Calu3 (cell line): Measurements from ENCODE around the gene SYCP2. TPM values are rescaled to one million over a fixed set of nuclear protein-coding genes. Genes with fewer than 3 reads are reported as not detected.

Source experiments
- BruUV-seq: library from RNA; stranded (reverse); fragments of 400-500 nt; replicated peaks from 2 replicates; lab custom pipeline; 2021; lab: Mats Ljungman, UMichigan
- CTCF ChIA-PET: fragments of 300-600 bp; sonication (Branson Sonifier 250); formaldehyde crosslinking; loops from one replicate; lab custom pipeline; 2022; ENCODE audit warnings: antibody characterized with exemption; lab: Charles Lee
- DNase-seq: peaks from one replicate; pipeline ENCODE4 v3.0.0; 2022
- H3K27ac Mint-ChIP-seq: one replicate; pipeline ENCODE4 v1.8.0; 2022; ENCODE audit warnings: mixed read lengths; ENCODE audit not compliant: unreplicated experiment
- H3K27me3 Mint-ChIP-seq: one replicate; pipeline ENCODE4 v1.8.0; 2022; ENCODE audit warnings: mixed read lengths; ENCODE audit not compliant: unreplicated experiment
- H3K36me3 Mint-ChIP-seq: one replicate; pipeline ENCODE4 v1.8.0; 2022; ENCODE audit warnings: mild to moderate bottlenecking, moderate library complexity, mixed read lengths; ENCODE audit not compliant: insufficient read depth, unreplicated experiment
- H3K4me1 Mint-ChIP-seq: one replicate; pipeline ENCODE4 v1.8.0; 2022; ENCODE audit warnings: mild to moderate bottlenecking, low read depth, mixed read lengths; ENCODE audit not compliant: unreplicated experiment
- H3K4me3 Mint-ChIP-seq: one replicate; pipeline ENCODE4 v1.8.0; 2022; ENCODE audit warnings: mild to moderate bottlenecking, low read depth, moderate library complexity, mixed read lengths; ENCODE audit not compliant: unreplicated experiment
- H3K9me3 Mint-ChIP-seq: one replicate; pipeline ENCODE4 v1.8.0; 2022; ENCODE audit warnings: low read depth, mixed read lengths; ENCODE audit not compliant: unreplicated experiment
- CTCF ChIP-seq: fragments of 200-600 bp; IDR thresholded peaks from one replicate; pipeline ENCODE4 v1.8.0; 2022; ENCODE audit warnings: antibody characterized with exemption; ENCODE audit not compliant: unreplicated experiment
- intact Hi-C: fragments of 100-400 bp; cut with micrococcal nuclease; formaldehyde crosslinking; loops from one replicate; pipeline ENCODE4 v1.10.0; 2022; ENCODE audit not compliant: unreplicated experiment
- total RNA-seq: library from RNA; stranded (reverse); gene quantifications from 2 replicates; pipeline ENCODE4 v1.2.3, GENCODE V29; 2022

Gene SYCP2
- total RNA-seq, 1 experiment from 2014 or later = 56.0 TPM

- Mint-ChIP-seq H3K27me3 (no peaks in the 10 kb centered on the region), H3K9me3 (no peaks in the 10 kb centered on the region), H3K4me1 (no peaks in the 10 kb centered on the region), H3K36me3 (no peaks in the 10 kb centered on the region), H3K4me3 (no peak overlapping the region), H3K27ac (no peak overlapping the region)
- BruUV-seq = no TSS peak
- intact Hi-C loops = no loop called here
- no peak for DNase-seq
- TF ChIP-seq CTCF = no peak
- CTCF ChIA-PET = no interaction called here
Measured at GRCh38 chr20:59908855-59909254, 24.6 kb downstream of the SYCP2 start.

- intact Hi-C loops = no loop called here
- Mint-ChIP-seq H3K4me3 (no peak overlapping the region), H3K9me3 (no peaks in the 10 kb centered on the region), H3K27me3 (no peaks in the 10 kb centered on the region), H3K4me1 (no peaks in the 10 kb centered on the region), H3K36me3 (no peaks in the 10 kb centered on the region), H3K27ac (no peak overlapping the region)
- CTCF ChIA-PET = no interaction called here
- DNase-seq = no peak
- BruUV-seq = no TSS peak
- no peak for TF ChIP-seq CTCF
Measured at GRCh38 chr20:59903621-59904020, 29.8 kb downstream of the SYCP2 start.

GRCh38 chr20:59902470-59902869, 31.0 kb downstream of the SYCP2 start:
- intact Hi-C loops = no loop called here
- Mint-ChIP-seq H3K4me3 (no peak overlapping the region), H3K27me3 (no peaks in the 10 kb centered on the region)

GRCh38 chr20:59895908-59896307, 37.5 kb downstream of the SYCP2 start:
- no peak for DNase-seq
- H3K9me3 Mint-ChIP-seq = no peaks in the 10 kb centered on the region
- no peak overlapping the region for H3K4me3 Mint-ChIP-seq
- no peaks in the 10 kb centered on the region for H3K27me3 Mint-ChIP-seq
- CTCF ChIA-PET = no interaction called here
- TF ChIP-seq CTCF = no peak
- no TSS peak for BruUV-seq
- no peaks in the 10 kb centered on the region for H3K4me1 Mint-ChIP-seq
- intact Hi-C loops = no loop called here
- no peaks in the 10 kb centered on the region for H3K36me3 Mint-ChIP-seq
- H3K27ac Mint-ChIP-seq = no peak overlapping the region

More at GRCh38 chr20:59902470-59902869, 31.0 kb downstream of the SYCP2 start:
- DNase-seq = no peak
- BruUV-seq = no TSS peak
- Mint-ChIP-seq H3K27ac (no peak overlapping the region), H3K9me3 (no peaks in the 10 kb centered on the region), H3K4me1 (no peaks in the 10 kb centered on the region), H3K36me3 (no peaks in the 10 kb centered on the region)
- TF ChIP-seq CTCF = no peak
- CTCF ChIA-PET = no interaction called here
